Measurements from ENCODE around the gene PDE8B. TPM values are rescaled to one million over a fixed set of nuclear protein-coding genes. Genes with fewer than 3 reads are reported as not detected.

The PDE8B gene
- total RNA-seq, 1 donor from 2014 or later = 0.33 TPM

- DNase-seq (ENCODE audit: low read depth) = no peak
- Histone ChIP-seq H3K36me3 (ENCODE audit: control insufficient read depth, insufficient read depth, low read length) (no peaks in the 10 kb centered on the region), H3K4me3 (ENCODE audit: low read depth, low read length) (no peak overlapping the region), H3K27me3 (ENCODE audit: control insufficient read depth, insufficient read depth, low read length) (no peaks in the 10 kb centered on the region)
- no peak for TF ChIP-seq CTCF (IDR thresholded peaks at IDR 0.05; ENCODE audit: insufficient read depth, low read length, poor library complexity, severe bottlenecking)
Measured at GRCh38 chr5:77437194-77437593, 226.7 kb downstream of the PDE8B start.

GRCh38 chr5:77438071-77438470 lies 227.6 kb downstream of the PDE8B start:
- no peak for TF ChIP-seq CTCF (IDR thresholded peaks at IDR 0.05; ENCODE audit: insufficient read depth, low read length, poor library complexity, severe bottlenecking)
- Histone ChIP-seq H3K36me3 (ENCODE audit: control insufficient read depth, insufficient read depth, low read length) (no peaks in the 10 kb centered on the region), H3K27me3 (ENCODE audit: control insufficient read depth, insufficient read depth, low read length) (no peaks in the 10 kb centered on the region), H3K4me3 (ENCODE audit: low read depth, low read length) (no peak overlapping the region)
- no peak for DNase-seq (ENCODE audit: low read depth)

- no peaks in the 10 kb centered on the region for H3K27me3 ChIP-seq (ENCODE audit: control insufficient read depth, insufficient read depth, low read length)
- no peaks in the 10 kb centered on the region for H3K36me3 ChIP-seq (ENCODE audit: control insufficient read depth, insufficient read depth, low read length)
- no peak for TF ChIP-seq CTCF (IDR thresholded peaks at IDR 0.05; ENCODE audit: insufficient read depth, low read length, poor library complexity, severe bottlenecking)
- no peak overlapping the region for H3K4me3 ChIP-seq (ENCODE audit: low read depth, low read length)
- no peak for DNase-seq (ENCODE audit: low read depth)
Measured at GRCh38 chr5:77443670-77444069, 233.2 kb downstream of the PDE8B start.

- TF ChIP-seq CTCF (IDR thresholded peaks at IDR 0.05; ENCODE audit: insufficient read depth, low read length, poor library complexity, severe bottlenecking) = no peak
- Histone ChIP-seq H3K36me3 (ENCODE audit: control insufficient read depth, insufficient read depth, low read length) (no peaks in the 10 kb centered on the region), H3K4me3 (ENCODE audit: low read depth, low read length) (no peak overlapping the region), H3K27me3 (ENCODE audit: control insufficient read depth, insufficient read depth, low read length) (no peaks in the 10 kb centered on the region)
- DNase-seq (ENCODE audit: low read depth) = no peak
Measured at GRCh38 chr5:77444356-77444755, 233.9 kb downstream of the PDE8B start.

- no peaks in the 10 kb centered on the region for H3K27me3 ChIP-seq (ENCODE audit: control insufficient read depth, insufficient read depth, low read length)
- H3K36me3 ChIP-seq (ENCODE audit: control insufficient read depth, insufficient read depth, low read length) = no peaks in the 10 kb centered on the region
- TF ChIP-seq CTCF (IDR thresholded peaks at IDR 0.05; ENCODE audit: insufficient read depth, low read length, poor library complexity, severe bottlenecking) = no peak
- H3K4me3 ChIP-seq (ENCODE audit: low read depth, low read length) = no peak overlapping the region
- DNase-seq (ENCODE audit: low read depth) = no peak
Measured at GRCh38 chr5:77448831-77449230, 238.4 kb downstream of the PDE8B start.

GRCh38 chr5:77449277-77449676 lies 238.8 kb downstream of the PDE8B start:
- no peak for DNase-seq (ENCODE audit: low read depth)
- no peaks in the 10 kb centered on the region for H3K36me3 ChIP-seq (ENCODE audit: control insufficient read depth, insufficient read depth, low read length)
- no peak for TF ChIP-seq CTCF (IDR thresholded peaks at IDR 0.05; ENCODE audit: insufficient read depth, low read length, poor library complexity, severe bottlenecking)
- no peaks in the 10 kb centered on the region for H3K27me3 ChIP-seq (ENCODE audit: control insufficient read depth, insufficient read depth, low read length)
- no peak overlapping the region for H3K4me3 ChIP-seq (ENCODE audit: low read depth, low read length)

All from kidney epithelial cell (primary cell).